Choroid plexus epithelial cell (primary cell): Measurements from ENCODE around the gene REEP3.

ENCODE experiments used
- DNase-seq: peaks from one replicate; pipeline ENCODE4 v3.0.0-alpha.2; 2010; ENCODE audit warnings: low read depth
- H3K4me3 ChIP-seq: 2 replicates; pipeline ENCODE4 v1.5.1; 2011; ENCODE audit warnings: low read depth, mild to moderate bottlenecking, control low read depth, low read length, moderate library complexity
- TF ChIP-seq, protein P1 (sequence below): conservative IDR thresholded peaks from 2 replicates; pipeline ENCODE4 v1.5.1; 2011; ENCODE audit warnings: low read depth, mild to moderate bottlenecking, control low read depth, inconsistent platforms, low read length, moderate library complexity

The REEP3 gene

GRCh38 chr10:63583909-63584724 is 62.9 kb downstream of the REEP3 start:
- DNase-seq: no peak
- no peak overlapping the region for H3K4me3 ChIP-seq
- TF ChIP-seq, protein P1, sequence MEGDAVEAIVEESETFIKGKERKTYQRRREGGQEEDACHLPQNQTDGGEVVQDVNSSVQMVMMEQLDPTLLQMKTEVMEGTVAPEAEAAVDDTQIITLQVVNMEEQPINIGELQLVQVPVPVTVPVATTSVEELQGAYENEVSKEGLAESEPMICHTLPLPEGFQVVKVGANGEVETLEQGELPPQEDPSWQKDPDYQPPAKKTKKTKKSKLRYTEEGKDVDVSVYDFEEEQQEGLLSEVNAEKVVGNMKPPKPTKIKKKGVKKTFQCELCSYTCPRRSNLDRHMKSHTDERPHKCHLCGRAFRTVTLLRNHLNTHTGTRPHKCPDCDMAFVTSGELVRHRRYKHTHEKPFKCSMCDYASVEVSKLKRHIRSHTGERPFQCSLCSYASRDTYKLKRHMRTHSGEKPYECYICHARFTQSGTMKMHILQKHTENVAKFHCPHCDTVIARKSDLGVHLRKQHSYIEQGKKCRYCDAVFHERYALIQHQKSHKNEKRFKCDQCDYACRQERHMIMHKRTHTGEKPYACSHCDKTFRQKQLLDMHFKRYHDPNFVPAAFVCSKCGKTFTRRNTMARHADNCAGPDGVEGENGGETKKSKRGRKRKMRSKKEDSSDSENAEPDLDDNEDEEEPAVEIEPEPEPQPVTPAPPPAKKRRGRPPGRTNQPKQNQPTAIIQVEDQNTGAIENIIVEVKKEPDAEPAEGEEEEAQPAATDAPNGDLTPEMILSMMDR: no peak

DNA sequence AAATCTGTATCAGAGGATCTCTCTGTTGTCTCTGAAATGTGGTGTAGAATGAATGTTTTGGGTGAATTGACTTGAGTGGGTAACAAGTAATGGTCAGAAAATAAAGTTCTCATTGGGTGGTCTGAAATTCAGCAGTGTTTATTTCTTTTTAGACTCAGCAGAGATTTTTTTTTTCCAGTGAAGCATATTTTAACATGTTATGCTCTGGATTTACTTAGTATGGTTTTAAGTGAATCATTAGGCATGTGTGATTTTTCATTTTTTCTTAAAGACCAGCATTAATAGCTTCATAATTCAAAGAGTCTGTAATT is 63.5 kb downstream of the REEP3 start:
- TF ChIP-seq, protein P1: no peak
- no peak overlapping the region for H3K4me3 ChIP-seq
- no peak for DNase-seq

DNA sequence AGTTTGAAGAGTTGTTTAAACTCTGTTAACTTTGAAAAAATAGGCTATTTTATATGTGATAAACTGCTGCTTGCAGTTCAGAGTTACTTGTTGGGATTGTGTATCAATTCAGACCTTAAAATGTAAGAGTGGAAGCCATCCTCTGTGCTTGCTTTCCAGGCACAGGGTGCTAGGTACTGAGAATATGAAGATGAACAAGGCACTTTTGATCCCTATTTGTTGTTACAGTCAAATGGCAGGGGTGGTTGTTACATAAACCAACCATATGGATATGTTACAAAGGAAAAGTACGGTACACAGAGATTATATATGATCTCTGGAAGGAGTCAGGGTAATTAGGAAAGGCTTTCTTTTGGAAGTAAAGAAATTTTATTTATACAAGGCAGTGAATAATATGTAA is 63.8 kb downstream of the REEP3 start:
- no peak overlapping the region for H3K4me3 ChIP-seq
- DNase-seq: no peak
- TF ChIP-seq, protein P1: no peak

DNA sequence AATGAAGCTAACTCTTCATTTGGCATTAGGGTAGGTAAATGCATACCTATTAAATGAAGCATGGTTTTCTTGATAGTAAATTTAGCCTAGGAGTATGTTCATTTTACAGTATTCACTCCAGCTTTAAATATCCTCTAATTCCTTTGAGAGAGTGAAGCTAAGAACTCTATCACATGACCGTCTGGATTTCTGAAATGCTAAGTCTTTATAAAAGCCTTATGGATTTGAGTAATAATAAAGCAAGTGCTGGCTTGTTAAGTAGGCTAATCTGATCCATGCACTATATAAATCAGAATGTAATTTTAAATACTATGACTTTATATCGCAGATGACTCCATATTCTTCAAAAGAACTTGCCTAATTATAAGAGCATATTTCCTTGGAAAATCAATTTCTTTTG is 64.8 kb downstream of the REEP3 start:
- no peak overlapping the region for H3K4me3 ChIP-seq
- no peak for DNase-seq
- TF ChIP-seq, protein P1: no peak

DNA sequence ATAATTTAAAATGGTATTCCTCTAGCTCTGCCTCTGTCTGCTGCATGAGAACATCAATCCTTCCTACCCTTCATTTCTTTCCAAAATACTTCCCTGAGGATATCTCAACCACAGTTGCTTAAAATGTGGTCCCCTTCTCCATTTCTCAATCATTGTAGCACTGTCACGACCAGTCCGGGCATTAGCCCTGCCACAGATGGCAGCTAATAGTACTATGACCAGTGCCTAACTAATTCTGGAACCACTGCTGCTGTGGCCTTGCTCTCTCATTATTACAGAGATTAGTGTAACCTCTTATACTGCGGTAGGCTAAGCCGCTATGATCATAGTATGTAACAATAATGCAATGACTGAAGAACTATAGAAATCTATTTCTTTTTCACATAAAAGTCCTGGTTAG is 66.0 kb downstream of the REEP3 start:
- no peak for DNase-seq
- TF ChIP-seq, protein P1: no peak
- H3K4me3 ChIP-seq: no peak overlapping the region

GRCh38 chr10:63588436-63589167 is 67.4 kb downstream of the REEP3 start:
- TF ChIP-seq, protein P1: no peak
- DNase-seq: no peak
- no peak overlapping the region for H3K4me3 ChIP-seq
